ENCODE results near the gene TTC13.
"Not testable (repeated sequence)": the region's sequence is repeated elsewhere in the genome, so short reads cannot be mapped to it uniquely, and the experiment has no call there.

Gene TTC13

GRCh38 chr1:230986976-230987375 lies 8.3 kb upstream of the TTC13 start:
- DNase-seq, result no peak

GRCh38 chr1:230985711-230986110 lies 7.0 kb upstream of the TTC13 start:
- DNase-seq, result no peak

GRCh38 chr1:230984622-230985515 lies 6.2 kb upstream of the TTC13 start:
- not testable (repeated sequence) for DNase-seq

- DNase-seq, result no peak
Measured at GRCh38 chr1:230983811-230984210, 5.2 kb upstream of the TTC13 start.

GRCh38 chr1:230982696-230983095 lies 4.0 kb upstream of the TTC13 start:
- DNase-seq, result no peak

GRCh38 chr1:230979952-230980351 lies 1.3 kb upstream of the TTC13 start:
- no peak for DNase-seq

GRCh38 chr1:230979389-230979716 lies 692 bp upstream of the TTC13 start:
- no peak for DNase-seq

- peak; percentile 78 for DNase-seq
Measured at GRCh38 chr1:230977761-230978490, 735 bp downstream of the TTC13 start.

GRCh38 chr1:230976825-230977747 lies 1.6 kb downstream of the TTC13 start:
- peak; percentile 75 for DNase-seq

GRCh38 chr1:230976360-230976759 lies 2.3 kb downstream of the TTC13 start:
- no peak for DNase-seq

- DNase-seq, result no peak
Measured at GRCh38 chr1:230975636-230976035, 3.0 kb downstream of the TTC13 start.

- peak; percentile 85 for DNase-seq
Measured at GRCh38 chr1:230972855-230973271, 5.8 kb downstream of the TTC13 start.

- no peak for DNase-seq
Measured at GRCh38 chr1:230971771-230972170, 6.9 kb downstream of the TTC13 start.

- no peak for DNase-seq
Measured at GRCh38 chr1:230970432-230970831, 8.2 kb downstream of the TTC13 start.

- no peak for DNase-seq
Measured at GRCh38 chr1:230966358-230966873, 12.2 kb downstream of the TTC13 start.

GRCh38 chr1:230965535-230965934 lies 13.1 kb downstream of the TTC13 start:
- DNase-seq, result no peak

GRCh38 chr1:230964896-230965295 lies 13.8 kb downstream of the TTC13 start:
- no peak for DNase-seq

GRCh38 chr1:230958370-230958769 lies 20.3 kb downstream of the TTC13 start:
- DNase-seq, result no peak

GRCh38 chr1:230957580-230957989 lies 21.1 kb downstream of the TTC13 start:
- no peak for DNase-seq

- no peak for DNase-seq
Measured at GRCh38 chr1:230950404-230950803, 28.3 kb downstream of the TTC13 start.

- DNase-seq, result no peak
Measured at GRCh38 chr1:230948903-230949302, 29.8 kb downstream of the TTC13 start.

- no peak for DNase-seq
Measured at GRCh38 chr1:230948301-230948700, 30.4 kb downstream of the TTC13 start.

GRCh38 chr1:230943048-230943593 lies 35.5 kb downstream of the TTC13 start:
- no peak for DNase-seq

All from activated effector memory CD4-positive, alpha-beta T cell treated with anti-CD3 and anti-CD28 coated beads, Interleukin-2, amount 50 U/mL, for 16 hours (primary cell).